ENCODE measurements around the gene DNAJC1.
"Not testable (repeated sequence)": the region's sequence is repeated elsewhere in the genome, so short reads cannot be mapped to it uniquely, and the experiment has no call there.

Gene DNAJC1

GRCh38 chr10:22026287-22026686, 22.8 kb upstream of the DNAJC1 start:
- no peak overlapping the region for H3K4me3 ChIP-seq (ENCODE audit: low read length)
- no peaks in the 10 kb centered on the region for H3K27me3 ChIP-seq (ENCODE audit: control insufficient read depth, insufficient read depth, low read length)
- peaks cover 24% of the 10 kb centered on the region for H3K4me1 ChIP-seq (ENCODE audit: control insufficient read depth, insufficient read depth, low read length)
- no peaks in the 10 kb centered on the region for H3K9me3 ChIP-seq (ENCODE audit: control insufficient read depth, low read length)
- no peak overlapping the region for H3K9ac ChIP-seq (ENCODE audit: low read length)
- H3K36me3 ChIP-seq (ENCODE audit: control insufficient read depth, insufficient read depth, low read length), result no peaks in the 10 kb centered on the region

- Histone ChIP-seq H3K9me3 (ENCODE audit: control insufficient read depth, low read length) (no peaks in the 10 kb centered on the region), H3K4me1 (ENCODE audit: control insufficient read depth, insufficient read depth, low read length) (peaks cover 16% of the 10 kb centered on the region), H3K27me3 (ENCODE audit: control insufficient read depth, insufficient read depth, low read length) (no peaks in the 10 kb centered on the region), H3K9ac (ENCODE audit: low read length) (no peak overlapping the region), H3K36me3 (ENCODE audit: control insufficient read depth, insufficient read depth, low read length) (no peaks in the 10 kb centered on the region), H3K4me3 (ENCODE audit: low read length) (no peak overlapping the region)
Observed at GRCh38 chr10:22023508-22023907, 20.0 kb upstream of the DNAJC1 start.

DNA sequence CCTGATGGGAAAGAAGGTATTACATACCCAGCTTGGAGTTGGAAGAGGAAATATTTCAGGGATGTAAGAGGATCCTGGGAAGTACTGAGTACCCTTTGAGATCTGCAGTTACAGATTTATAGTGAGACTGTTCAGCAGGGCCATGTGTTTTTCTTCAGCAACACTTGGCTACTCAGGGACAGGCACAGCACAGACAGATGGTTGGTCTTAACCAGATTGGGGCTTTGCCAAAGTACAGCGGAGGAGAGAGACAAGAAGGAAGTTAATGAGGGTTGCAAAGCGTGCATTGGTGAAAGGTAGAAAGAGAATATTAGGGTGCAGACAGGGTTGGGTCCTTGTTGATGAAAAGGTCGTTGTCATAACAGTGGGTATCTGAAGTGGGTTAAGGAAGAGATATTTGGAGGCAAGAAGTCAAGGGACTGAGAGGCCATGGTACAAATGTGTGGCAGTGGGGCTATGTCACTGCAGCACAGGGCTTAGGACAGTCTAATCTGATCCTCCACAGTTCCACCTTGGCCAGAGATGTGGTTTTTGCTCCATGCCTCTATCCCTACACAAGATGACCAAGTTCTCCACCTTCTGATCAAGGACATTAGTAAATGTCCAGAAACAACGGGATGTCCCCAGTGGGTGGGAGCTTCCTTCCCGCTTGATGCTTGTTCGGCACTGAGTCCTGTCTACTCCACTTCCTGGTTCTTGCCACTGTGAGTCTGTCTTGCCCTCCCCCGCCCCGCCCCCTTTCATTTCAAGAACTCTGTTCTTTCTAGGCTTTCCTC, 18.9 kb upstream of the DNAJC1 start:
- Histone ChIP-seq H3K27me3 (ENCODE audit: control insufficient read depth, insufficient read depth, low read length) (no peaks in the 10 kb centered on the region), H3K9me3 (ENCODE audit: control insufficient read depth, low read length) (no peaks in the 10 kb centered on the region), H3K4me1 (ENCODE audit: control insufficient read depth, insufficient read depth, low read length) (peaks cover 12% of the 10 kb centered on the region), H3K36me3 (ENCODE audit: control insufficient read depth, insufficient read depth, low read length) (no peaks in the 10 kb centered on the region), H3K4me3 (ENCODE audit: low read length) (no peak overlapping the region), H3K9ac (ENCODE audit: low read length) (no peak overlapping the region)

- not testable (repeated sequence) for H3K27me3 ChIP-seq (ENCODE audit: control insufficient read depth, insufficient read depth, low read length); H3K36me3 ChIP-seq (ENCODE audit: control insufficient read depth, insufficient read depth, low read length); H3K4me3 ChIP-seq (ENCODE audit: low read length); H3K4me1 ChIP-seq (ENCODE audit: control insufficient read depth, insufficient read depth, low read length); H3K9ac ChIP-seq (ENCODE audit: low read length); H3K9me3 ChIP-seq (ENCODE audit: control insufficient read depth, low read length)
Observed at GRCh38 chr10:22021144-22021543, 17.6 kb upstream of the DNAJC1 start.

GRCh38 chr10:22017283-22018020, 13.9 kb upstream of the DNAJC1 start:
- Histone ChIP-seq H3K9me3 (ENCODE audit: control insufficient read depth, low read length) (no peaks in the 10 kb centered on the region), H3K36me3 (ENCODE audit: control insufficient read depth, insufficient read depth, low read length) (no peaks in the 10 kb centered on the region), H3K9ac (ENCODE audit: low read length) (no peak overlapping the region), H3K27me3 (ENCODE audit: control insufficient read depth, insufficient read depth, low read length) (no peaks in the 10 kb centered on the region), H3K4me3 (ENCODE audit: low read length) (no peak overlapping the region), H3K4me1 (ENCODE audit: control insufficient read depth, insufficient read depth, low read length) (peaks cover 5% of the 10 kb centered on the region)

DNA sequence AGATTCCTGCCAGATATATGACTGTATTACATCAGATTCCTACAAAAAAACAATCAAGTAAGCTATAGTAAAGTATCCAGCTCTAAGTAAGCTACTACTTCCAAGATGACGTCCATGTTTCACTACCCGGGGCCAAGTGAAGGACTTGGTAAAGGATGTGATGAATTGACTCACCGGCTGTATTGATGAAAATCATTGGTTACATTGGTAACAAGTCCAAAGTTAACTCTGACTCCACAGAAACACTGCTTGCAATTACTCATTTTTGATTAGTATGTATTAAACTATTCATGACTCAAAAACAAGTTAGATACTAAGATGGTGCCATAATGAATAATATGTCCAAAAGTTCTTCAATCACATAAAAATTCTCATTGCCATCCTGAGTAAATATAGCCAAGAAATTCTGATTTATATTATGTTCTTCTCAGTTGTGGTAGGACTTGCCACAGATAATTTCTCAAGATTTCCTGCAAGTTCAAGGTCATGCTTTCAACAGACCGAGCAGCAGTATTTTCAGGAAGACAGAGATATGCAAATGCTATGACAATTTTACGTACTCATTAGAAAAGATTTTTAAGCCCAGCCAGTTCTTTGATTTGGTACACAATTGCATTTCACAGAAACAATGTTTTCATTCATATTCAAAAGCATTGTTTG, 12.6 kb upstream of the DNAJC1 start:
- Histone ChIP-seq H3K27me3 (ENCODE audit: control insufficient read depth, insufficient read depth, low read length) (no peaks in the 10 kb centered on the region), H3K36me3 (ENCODE audit: control insufficient read depth, insufficient read depth, low read length) (no peaks in the 10 kb centered on the region), H3K9me3 (ENCODE audit: control insufficient read depth, low read length) (no peaks in the 10 kb centered on the region), H3K4me1 (ENCODE audit: control insufficient read depth, insufficient read depth, low read length) (no peaks in the 10 kb centered on the region), H3K4me3 (ENCODE audit: low read length) (no peak overlapping the region), H3K9ac (ENCODE audit: low read length) (no peak overlapping the region)

GRCh38 chr10:22010973-22011408, 7.5 kb upstream of the DNAJC1 start:
- Histone ChIP-seq H3K4me1 (ENCODE audit: control insufficient read depth, insufficient read depth, low read length) (no peaks in the 10 kb centered on the region), H3K4me3 (ENCODE audit: low read length) (no peak overlapping the region), H3K36me3 (ENCODE audit: control insufficient read depth, insufficient read depth, low read length) (no peaks in the 10 kb centered on the region), H3K27me3 (ENCODE audit: control insufficient read depth, insufficient read depth, low read length) (no peaks in the 10 kb centered on the region), H3K9me3 (ENCODE audit: control insufficient read depth, low read length) (no peaks in the 10 kb centered on the region), H3K9ac (ENCODE audit: low read length) (no peak overlapping the region)

DNA sequence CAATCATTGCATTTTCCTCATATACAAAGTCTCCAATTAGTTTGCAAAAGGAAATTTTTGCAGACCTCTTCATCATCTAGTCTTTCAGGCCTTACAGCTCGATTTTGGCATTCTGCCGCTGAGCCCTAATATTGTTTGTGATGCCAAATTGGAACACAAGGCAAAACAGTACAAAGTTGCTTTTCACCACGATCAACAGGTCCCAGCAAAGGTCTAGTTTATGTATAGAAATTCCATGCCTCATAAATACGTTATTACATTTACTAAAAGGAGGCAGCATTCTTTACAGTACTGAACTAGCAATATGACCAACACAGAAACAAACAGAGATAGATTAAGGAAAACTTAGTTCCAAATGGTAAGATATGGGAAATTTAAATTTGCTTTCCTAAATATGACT, 7.0 kb upstream of the DNAJC1 start:
- Histone ChIP-seq H3K4me1 (ENCODE audit: control insufficient read depth, insufficient read depth, low read length) (no peaks in the 10 kb centered on the region), H3K4me3 (ENCODE audit: low read length) (no peak overlapping the region), H3K27me3 (ENCODE audit: control insufficient read depth, insufficient read depth, low read length) (no peaks in the 10 kb centered on the region), H3K9me3 (ENCODE audit: control insufficient read depth, low read length) (no peaks in the 10 kb centered on the region), H3K9ac (ENCODE audit: low read length) (no peak overlapping the region), H3K36me3 (ENCODE audit: control insufficient read depth, insufficient read depth, low read length) (no peaks in the 10 kb centered on the region)

DNA sequence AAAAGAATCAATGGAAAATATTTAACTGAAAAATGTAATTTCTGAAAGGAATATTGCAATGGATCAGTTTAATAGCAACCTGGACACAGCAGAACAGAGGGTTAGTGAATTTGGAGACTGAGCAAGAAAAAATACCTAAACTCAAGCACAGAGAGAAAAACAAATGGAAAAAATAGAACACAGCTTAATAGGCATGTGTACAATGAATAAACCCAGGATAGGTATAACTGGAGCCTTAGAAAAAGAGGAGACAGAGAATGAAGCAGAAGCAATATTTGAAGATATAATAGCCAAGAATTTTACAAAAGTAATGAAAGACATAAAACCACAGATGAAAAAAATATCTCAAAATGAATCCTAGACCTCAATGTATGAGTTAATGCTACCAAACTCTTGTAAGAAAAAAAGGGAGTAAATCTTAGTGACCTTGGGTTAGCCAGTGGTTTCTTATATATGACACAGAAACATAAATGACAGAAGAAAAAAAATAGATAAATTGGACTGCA, 2.9 kb upstream of the DNAJC1 start:
- Histone ChIP-seq H3K9me3 (ENCODE audit: control insufficient read depth, low read length) (no peaks in the 10 kb centered on the region), H3K4me3 (ENCODE audit: low read length) (no peak overlapping the region), H3K36me3 (ENCODE audit: control insufficient read depth, insufficient read depth, low read length) (no peaks in the 10 kb centered on the region), H3K4me1 (ENCODE audit: control insufficient read depth, insufficient read depth, low read length) (peaks cover under 1% of the 10 kb centered on the region), H3K9ac (ENCODE audit: low read length) (no peak overlapping the region), H3K27me3 (ENCODE audit: control insufficient read depth, insufficient read depth, low read length) (no peaks in the 10 kb centered on the region)

- H3K9ac ChIP-seq (ENCODE audit: low read length), result no peak overlapping the region
- H3K9me3 ChIP-seq (ENCODE audit: control insufficient read depth, low read length), result no peaks in the 10 kb centered on the region
- H3K4me3 ChIP-seq (ENCODE audit: low read length), result no peak overlapping the region
- no peaks in the 10 kb centered on the region for H3K27me3 ChIP-seq (ENCODE audit: control insufficient read depth, insufficient read depth, low read length)
- H3K36me3 ChIP-seq (ENCODE audit: control insufficient read depth, insufficient read depth, low read length), result no peaks in the 10 kb centered on the region
- H3K4me1 ChIP-seq (ENCODE audit: control insufficient read depth, insufficient read depth, low read length), result peaks cover 8% of the 10 kb centered on the region
Observed at GRCh38 chr10:22005763-22006162, 2.2 kb upstream of the DNAJC1 start.

DNA sequence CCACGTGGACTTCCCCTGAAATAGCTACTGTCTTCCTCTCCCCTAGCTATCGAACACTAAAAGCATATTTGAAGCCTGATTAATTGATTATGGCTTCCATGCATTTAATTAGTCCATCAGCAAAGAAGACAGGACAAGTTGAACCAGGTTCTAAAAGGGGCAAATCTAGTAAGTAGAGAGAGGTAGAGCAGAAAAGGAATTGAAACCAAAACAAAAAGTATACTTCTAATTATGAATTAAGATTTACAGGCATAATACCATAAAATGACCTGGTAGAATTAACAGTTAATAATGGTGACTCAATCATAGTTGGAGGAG, 393 bp upstream of the DNAJC1 start:
- Histone ChIP-seq H3K27me3 (ENCODE audit: control insufficient read depth, insufficient read depth, low read length) (no peaks in the 10 kb centered on the region), H3K9ac (ENCODE audit: low read length) (peak overlapping the region; percentile 95)

DNA sequence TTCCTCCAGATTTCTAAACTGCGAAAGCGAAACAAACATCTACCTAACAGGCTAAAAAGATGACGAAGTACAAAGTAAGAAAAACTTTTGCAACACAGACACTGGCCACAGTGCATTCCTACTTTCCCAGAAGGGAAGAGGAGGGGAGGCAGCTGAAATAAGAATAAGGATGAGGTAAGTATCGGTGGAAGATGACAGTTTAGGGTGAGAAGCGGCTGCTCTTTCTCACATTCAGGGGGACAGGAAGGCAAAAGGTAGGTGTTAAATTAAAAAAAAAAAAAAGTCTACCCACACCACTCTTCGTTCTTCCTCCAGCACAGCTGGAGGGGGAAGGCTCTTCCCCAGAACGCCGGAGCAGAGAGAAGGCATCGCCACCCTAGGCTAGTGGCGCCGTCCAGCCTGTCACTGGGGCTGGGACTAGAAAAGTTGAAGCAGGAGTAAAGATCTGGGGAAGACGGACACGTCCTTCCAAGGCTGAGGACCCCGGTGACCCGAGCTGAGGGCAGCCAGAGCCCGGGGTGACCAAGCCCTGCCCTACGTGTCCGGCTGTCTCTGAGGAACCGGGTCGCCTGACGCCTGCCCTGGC, 846 bp downstream of the DNAJC1 start:
- H3K36me3 ChIP-seq (ENCODE audit: control insufficient read depth, insufficient read depth, low read length), result no peaks in the 10 kb centered on the region
- H3K27me3 ChIP-seq (ENCODE audit: control insufficient read depth, insufficient read depth, low read length), result no peaks in the 10 kb centered on the region
- peak overlapping the region; percentile 86 for H3K4me3 ChIP-seq (ENCODE audit: low read length)
- H3K4me1 ChIP-seq (ENCODE audit: control insufficient read depth, insufficient read depth, low read length), result peaks cover 8% of the 10 kb centered on the region
- no peaks in the 10 kb centered on the region for H3K9me3 ChIP-seq (ENCODE audit: control insufficient read depth, low read length)
- peak overlapping the region; percentile 95 for H3K9ac ChIP-seq (ENCODE audit: low read length)

More for the DNA sequence above, 393 bp upstream of the DNAJC1 start:
- Histone ChIP-seq H3K9me3 (ENCODE audit: control insufficient read depth, low read length) (no peaks in the 10 kb centered on the region), H3K4me3 (ENCODE audit: low read length) (peak overlapping the region; percentile 86), H3K36me3 (ENCODE audit: control insufficient read depth, insufficient read depth, low read length) (no peaks in the 10 kb centered on the region), H3K4me1 (ENCODE audit: control insufficient read depth, insufficient read depth, low read length) (peaks cover 8% of the 10 kb centered on the region)

All from mucosa of stomach (tissue), 1 donor.